Muscle of leg (tissue), 11 donors: ENCODE data around the gene EEF2. TPM values are rescaled to one million over a fixed set of nuclear protein-coding genes. Genes with fewer than 3 reads are reported as not detected.
A peak's percentile ranks its signal among the peaks of the same experiment; 100 is the strongest.

Experiments
- DNase-seq: peaks from one replicate; pipeline ENCODE4 v3.0.0; 2013
- H3K27ac ChIP-seq: one replicate; pipeline ENCODE4 v1.5.1; 2013; ENCODE audit warnings: mild to moderate bottlenecking, low read length, control low read depth
- H3K27me3 ChIP-seq: one replicate; pipeline ENCODE4 v1.6.1; 2013; ENCODE audit warnings: low read length; ENCODE audit not compliant: control insufficient read depth, insufficient read depth
- H3K36me3 ChIP-seq: one replicate; pipeline ENCODE4 v1.6.1; 2013; ENCODE audit warnings: low read length; ENCODE audit not compliant: control insufficient read depth, insufficient read depth
- H3K4me1 ChIP-seq: one replicate; pipeline ENCODE4 v1.6.1; 2013; ENCODE audit warnings: low read length; ENCODE audit not compliant: control insufficient read depth, insufficient read depth
- H3K4me3 ChIP-seq: one replicate; pipeline ENCODE4 v1.5.1; 2013; ENCODE audit warnings: low read length, control low read depth
- H3K9me3 ChIP-seq: replicated peaks from 2 replicates; pipeline ENCODE4 v1.6.1; 2013; ENCODE audit warnings: low read depth, low read length; ENCODE audit not compliant: control insufficient read depth
- WGBS: methylation state at CpG from one replicate; pipeline ENCODE4 v1.1.5; 2013; ENCODE audit warnings: missing lambda C conversion rate; ENCODE audit not compliant: insufficient coverage; 5-methylcytosine and 5-hydroxymethylcytosine counted together
- polyA plus RNA-seq, 8 donors: library from polyadenylated mRNA; unstranded; fragments of 120-200 nt; gene quantifications; one replicate each; pipeline versions ENCODE4 v1.2.1 to v1.2.3, GENCODE V29; 2013; ENCODE audit warnings: inconsistent platforms in 1 of 8, low replicate concordance in 1 of 8; ENCODE audit not compliant: insufficient read length in 8 of 8, insufficient read depth in 1 of 8
- total RNA-seq: library from RNA; stranded (reverse); fragments of 120-200 nt; gene quantifications from one replicate; pipeline ENCODE4 v1.2.4, GENCODE V29; 2013

Gene EEF2
- total and polyA plus RNA-seq, 9 donors = 2,533 to 3,060 (median 2,720) TPM

- no peak for DNase-seq
- no peaks in the 10 kb centered on the region for H3K27me3 ChIP-seq
- H3K4me1 ChIP-seq = no peaks in the 10 kb centered on the region
- H3K27ac ChIP-seq = no peak overlapping the region
- 94% methylated on average over 4 of the region's 6 CpGs for WGBS
- H3K4me3 ChIP-seq = no peak overlapping the region
- H3K36me3 ChIP-seq = peaks cover 75% of the 10 kb centered on the region
- H3K9me3 ChIP-seq = no peaks in the 10 kb centered on the region
Observed at GRCh38 chr19:4030552-4030951, 45.3 kb upstream of the EEF2 start.

- DNase-seq = no peak
- Histone ChIP-seq H3K27ac (no peak overlapping the region), H3K27me3 (no peaks in the 10 kb centered on the region), H3K36me3 (peaks cover 73% of the 10 kb centered on the region), H3K4me1 (no peaks in the 10 kb centered on the region), H3K4me3 (no peak overlapping the region), H3K9me3 (no peaks in the 10 kb centered on the region)
- WGBS = 86% methylated on average over 15 of the region's 18 CpGs
Observed at GRCh38 chr19:4029247-4029614, 44.0 kb upstream of the EEF2 start.

GRCh38 chr19:4028334-4029246 is 43.3 kb upstream of the EEF2 start:
- Histone ChIP-seq H3K36me3 (peaks cover 75% of the 10 kb centered on the region), H3K4me3 (no peak overlapping the region), H3K27ac (no peak overlapping the region), H3K27me3 (no peaks in the 10 kb centered on the region), H3K4me1 (no peaks in the 10 kb centered on the region), H3K9me3 (no peaks in the 10 kb centered on the region)
- 94% methylated on average over 41 of the region's 48 CpGs for WGBS
- DNase-seq = no peak

GRCh38 chr19:4027146-4027545 is 41.9 kb upstream of the EEF2 start:
- Histone ChIP-seq H3K9me3 (peaks cover 1% of the 10 kb centered on the region), H3K4me3 (no peak overlapping the region), H3K36me3 (peaks cover 65% of the 10 kb centered on the region), H3K4me1 (no peaks in the 10 kb centered on the region), H3K27ac (no peak overlapping the region), H3K27me3 (no peaks in the 10 kb centered on the region)
- DNase-seq = no peak
- 89% methylated on average over 13 of the region's 16 CpGs for WGBS

- peaks cover 3% of the 10 kb centered on the region for H3K9me3 ChIP-seq
- H3K4me3 ChIP-seq = no peak overlapping the region
- DNase-seq = no peak
- H3K36me3 ChIP-seq = peaks cover 51% of the 10 kb centered on the region
- WGBS = 75% methylated on average over 11 of the region's 11 CpGs
- no peaks in the 10 kb centered on the region for H3K27me3 ChIP-seq
- no peak overlapping the region for H3K27ac ChIP-seq
- no peaks in the 10 kb centered on the region for H3K4me1 ChIP-seq
Observed at GRCh38 chr19:4025317-4025716, 40.1 kb upstream of the EEF2 start.

- H3K36me3 ChIP-seq = peaks cover 46% of the 10 kb centered on the region
- no peak overlapping the region for H3K27ac ChIP-seq
- no peak for DNase-seq
- no peak overlapping the region for H3K4me3 ChIP-seq
- H3K27me3 ChIP-seq = no peaks in the 10 kb centered on the region
- H3K9me3 ChIP-seq = peaks cover 3% of the 10 kb centered on the region
- 88% methylated on average over 24 of the region's 34 CpGs for WGBS
- peaks cover 3% of the 10 kb centered on the region for H3K4me1 ChIP-seq
Observed at GRCh38 chr19:4023600-4024398, 38.5 kb upstream of the EEF2 start.

- 85% methylated on average over 8 of the region's 17 CpGs for WGBS
- no peak overlapping the region for H3K27ac ChIP-seq
- no peaks in the 10 kb centered on the region for H3K27me3 ChIP-seq
- no peak overlapping the region for H3K4me3 ChIP-seq
- H3K36me3 ChIP-seq = peaks cover 40% of the 10 kb centered on the region
- H3K4me1 ChIP-seq = peaks cover 29% of the 10 kb centered on the region
- no peak for DNase-seq
- H3K9me3 ChIP-seq = peaks cover 3% of the 10 kb centered on the region
Observed at GRCh38 chr19:4019578-4019977, 34.3 kb upstream of the EEF2 start.

GRCh38 chr19:4018775-4019504 is 33.7 kb upstream of the EEF2 start:
- Histone ChIP-seq H3K4me3 (no peak overlapping the region), H3K9me3 (peaks cover 3% of the 10 kb centered on the region), H3K36me3 (peaks cover 43% of the 10 kb centered on the region), H3K4me1 (peaks cover 33% of the 10 kb centered on the region), H3K27ac (no peak overlapping the region), H3K27me3 (no peaks in the 10 kb centered on the region)
- WGBS = 81% methylated on average over 17 of the region's 19 CpGs
- DNase-seq = no peak

GRCh38 chr19:4018140-4018613 is 32.9 kb upstream of the EEF2 start:
- H3K4me1 ChIP-seq = peaks cover 36% of the 10 kb centered on the region
- H3K4me3 ChIP-seq = no peak overlapping the region
- H3K9me3 ChIP-seq = peaks cover 3% of the 10 kb centered on the region
- no peak for DNase-seq
- peaks cover 45% of the 10 kb centered on the region for H3K36me3 ChIP-seq
- peak overlapping the region; percentile 7 for H3K27ac ChIP-seq
- H3K27me3 ChIP-seq = no peaks in the 10 kb centered on the region
- 70% methylated on average over 9 of the region's 22 CpGs for WGBS
